DOHH2 (cell line): ENCODE data around the gene LPIN1.
A peak's percentile ranks its signal among the peaks of the same experiment; 100 is the strongest.

Source experiments
- H3F3A ChIP-seq: fragments of 200-600 bp; sonication (generic), shearing (Covaris generic); 2 replicates; pipeline ENCODE4 v1.6.0; 2016; ENCODE audit warnings: antibody characterized with exemption, mild to moderate bottlenecking; ENCODE audit not compliant: control insufficient read depth, insufficient read depth
- H3K27ac ChIP-seq: fragments of 200-600 bp; sonication (generic); 2 replicates; pipeline ENCODE4 v1.5.1; 2014; ENCODE audit warnings: low read depth, mild to moderate bottlenecking, low read length, moderate library complexity
- H3K27me3 ChIP-seq: fragments of 200-600 bp; sonication (generic); 2 replicates; pipeline ENCODE4 v1.6.1; 2014; ENCODE audit warnings: mild to moderate bottlenecking, low read length, mixed read lengths; ENCODE audit not compliant: control insufficient read depth
- H3K36me3 ChIP-seq: fragments of 200-600 bp; sonication (generic); 2 replicates; pipeline ENCODE4 v1.6.1; 2014; ENCODE audit warnings: mild to moderate bottlenecking, low read length, moderate library complexity, mixed read lengths; ENCODE audit not compliant: control insufficient read depth
- H3K4me1 ChIP-seq: fragments of 200-600 bp; sonication (generic); 2 replicates; pipeline ENCODE4 v1.6.1; 2014; ENCODE audit warnings: mild to moderate bottlenecking, low read length, mixed read lengths; ENCODE audit not compliant: control insufficient read depth
- H3K4me2 ChIP-seq: fragments of 200-600 bp; sonication (generic); 2 replicates; pipeline ENCODE4 v1.6.0; 2014; ENCODE audit warnings: mild to moderate bottlenecking, low read length, moderate library complexity
- H3K4me3 ChIP-seq: fragments of 200-600 bp; sonication (generic); 2 replicates; pipeline ENCODE4 v1.5.1; 2014; ENCODE audit warnings: mild to moderate bottlenecking, low read length, mixed read lengths
- H3K79me2 ChIP-seq: fragments of 200-600 bp; sonication (generic); 2 replicates; pipeline ENCODE4 v1.6.1; 2014; ENCODE audit warnings: mild to moderate bottlenecking, low read length, mixed read lengths; ENCODE audit not compliant: control insufficient read depth
- H3K9me2 ChIP-seq: fragments of 200-600 bp; sonication (generic); replicated peaks from 2 replicates; pipeline ENCODE4 v1.6.1; 2014; ENCODE audit warnings: mild to moderate bottlenecking, low read length, mixed read lengths; ENCODE audit not compliant: control insufficient read depth
- H3K9me3 ChIP-seq: fragments of 200-600 bp; sonication (generic); 2 replicates; pipeline ENCODE4 v1.6.1; 2014; ENCODE audit warnings: antibody characterized with exemption, low read length, mixed read lengths; ENCODE audit not compliant: control insufficient read depth, insufficient read depth
- H4K20me1 ChIP-seq: fragments of 200-600 bp; sonication (generic); 2 replicates; pipeline ENCODE4 v1.6.0; 2014; ENCODE audit warnings: low read depth, mild to moderate bottlenecking, antibody characterized with exemption, low read length, moderate library complexity; ENCODE audit not compliant: control insufficient read depth, insufficient read depth
- CTCF ChIP-seq: fragments of 200-600 bp; sonication (generic); IDR thresholded peaks from one replicate; pipeline ENCODE4 v1.5.1; 2014; ENCODE audit warnings: antibody characterized with exemption, mild to moderate bottlenecking, low read depth, low read length; ENCODE audit not compliant: poor library complexity, severe bottlenecking
- EZH2phosphoT487 ChIP-seq: fragments of 200-600 bp; sonication (generic); IDR thresholded peaks from 2 replicates; pipeline ENCODE4 v1.6.1; 2017; ENCODE audit warnings: borderline replicate concordance, mild to moderate bottlenecking, antibody characterized with exemption, low read length, moderate library complexity, mixed read lengths

LPIN1 gene

GRCh38 chr2:11852526-11853196 is 106.2 kb downstream of the LPIN1 start:
- H3K27me3 ChIP-seq, result no peaks in the 10 kb centered on the region
- no peaks in the 10 kb centered on the region for H3K36me3 ChIP-seq
- peak overlapping the region; percentile 11; the same call in 1 of the 2 replicates for H3K4me3 ChIP-seq
- H3K4me1 ChIP-seq, result peaks cover 53% of the 10 kb centered on the region
- H4K20me1 ChIP-seq, result no peaks in the 10 kb centered on the region
- H3K9me3 ChIP-seq, result peaks cover 13% of the 10 kb centered on the region; the same call in 1 of the 2 replicates
- TF ChIP-seq CTCF (no peak), EZH2phosphoT487 (no peak)
- H3K27ac ChIP-seq, result peak overlapping the region; percentile 16; the same call in 1 of the 2 replicates
- no peaks in the 10 kb centered on the region; the same call in 1 of the 2 replicates for H3F3A ChIP-seq
- H3K79me2 ChIP-seq, result no peaks in the 10 kb centered on the region
- no peaks in the 10 kb centered on the region for H3K9me2 ChIP-seq
- peak overlapping the region; percentile 22 for H3K4me2 ChIP-seq

GRCh38 chr2:11853197-11853588 is 106.8 kb downstream of the LPIN1 start:
- TF ChIP-seq EZH2phosphoT487 (no peak), CTCF (no peak)
- H3K9me2 ChIP-seq, result no peaks in the 10 kb centered on the region
- H3K79me2 ChIP-seq, result no peaks in the 10 kb centered on the region
- H3K4me3 ChIP-seq, result peak overlapping the region; percentile 11; the same call in 1 of the 2 replicates
- peaks cover 15% of the 10 kb centered on the region; the same call in 1 of the 2 replicates for H3K9me3 ChIP-seq
- no peaks in the 10 kb centered on the region; the same call in 1 of the 2 replicates for H3F3A ChIP-seq
- H3K27me3 ChIP-seq, result no peaks in the 10 kb centered on the region
- H3K36me3 ChIP-seq, result no peaks in the 10 kb centered on the region
- H3K4me1 ChIP-seq, result peaks cover 53% of the 10 kb centered on the region
- H3K4me2 ChIP-seq, result peak overlapping the region; percentile 22
- peak overlapping the region; percentile 16; the same call in 1 of the 2 replicates for H3K27ac ChIP-seq
- H4K20me1 ChIP-seq, result no peaks in the 10 kb centered on the region

GRCh38 chr2:11855064-11855760 is 108.8 kb downstream of the LPIN1 start:
- Histone ChIP-seq H3K4me1 (peaks cover 53% of the 10 kb centered on the region), H3K9me2 (no peaks in the 10 kb centered on the region)
- TF ChIP-seq EZH2phosphoT487, result no peak
- no peak for TF ChIP-seq CTCF

More at GRCh38 chr2:11855064-11855760, 108.8 kb downstream of the LPIN1 start:
- H3F3A ChIP-seq, result no peaks in the 10 kb centered on the region; the same call in 1 of the 2 replicates
- peaks cover 27% of the 10 kb centered on the region for H3K9me3 ChIP-seq
- peak overlapping the region; percentile 45; the same call in 1 of the 2 replicates for H3K4me3 ChIP-seq
- H3K27me3 ChIP-seq, result no peaks in the 10 kb centered on the region
- H3K36me3 ChIP-seq, result no peaks in the 10 kb centered on the region
- peak overlapping the region; percentile 60 for H3K4me2 ChIP-seq
- H3K79me2 ChIP-seq, result no peaks in the 10 kb centered on the region
- H4K20me1 ChIP-seq, result no peaks in the 10 kb centered on the region
- H3K27ac ChIP-seq, result peak overlapping the region; percentile 40
